HEK293T (cell line): ENCODE results near the gene SH3BP2.

Experiments used
- FOXK2 ChIP-seq: fragments of 450-650 bp; IDR thresholded peaks from 2 replicates; pipeline ENCODE4 v1.6.1; 2016; ENCODE audit warnings: mild to moderate bottlenecking
- FOXM1 ChIP-seq: fragments of 450-650 bp; IDR thresholded peaks from 2 replicates; pipeline ENCODE4 v1.6.1; 2017; ENCODE audit warnings: mild to moderate bottlenecking, borderline replicate concordance
- PKNOX1 ChIP-seq: fragments of 450-650 bp; IDR thresholded peaks from 2 replicates; pipeline ENCODE4 v1.6.1; 2016

GRCh38 chr4:2820216-2820982 lies 27.5 kb downstream of the SH3BP2 start:
- TF ChIP-seq FOXM1 (no peak), FOXK2 (no peak), PKNOX1 (no peak)
